ENCODE data around the gene JUP.
A peak's percentile ranks its signal among the peaks of the same experiment; 100 is the strongest.

Gene JUP

GRCh38 chr17:41777574-41778188 lies 8.8 kb downstream of the JUP start:
- peak; percentile 95 for DNase-seq

GRCh38 chr17:41777157-41777573 lies 9.3 kb downstream of the JUP start:
- DNase-seq: peak; percentile 90

DNA sequence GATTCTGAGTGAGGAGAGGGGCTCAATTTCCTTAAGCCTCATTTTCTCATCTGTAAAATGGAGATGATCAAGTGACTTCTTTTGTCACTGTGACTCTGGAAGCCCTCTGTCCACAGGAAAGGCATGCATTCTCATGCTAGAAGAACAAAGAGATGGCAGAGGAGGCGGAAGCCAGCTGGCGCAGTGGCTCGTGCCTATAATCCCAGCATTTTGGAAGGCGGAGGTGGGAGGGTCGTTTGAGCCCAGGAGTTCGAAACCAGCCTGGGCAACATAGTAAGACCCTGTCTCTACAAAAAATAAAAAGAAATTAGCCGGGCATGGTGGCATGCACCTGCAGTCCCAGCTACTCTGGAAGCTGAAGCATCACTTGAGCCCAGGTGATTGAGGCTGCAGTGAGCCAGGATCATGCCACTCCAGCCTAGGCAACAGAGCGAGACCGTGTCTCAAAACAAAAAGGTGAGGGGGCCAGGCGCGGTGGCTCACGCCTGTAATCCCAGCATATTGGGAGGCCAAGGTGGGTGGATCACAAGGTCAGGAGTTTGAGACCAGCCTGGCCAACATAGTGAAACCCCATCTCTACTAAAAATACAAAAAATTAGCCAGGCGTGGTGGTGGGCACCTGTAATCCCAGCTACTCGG lies 10.1 kb downstream of the JUP start:
- DNase-seq: peak; percentile 5

- DNase-seq: no peak
These were observed 10.9 kb downstream of the JUP start for GRCh38 chr17:41775394-41776226.

DNA sequence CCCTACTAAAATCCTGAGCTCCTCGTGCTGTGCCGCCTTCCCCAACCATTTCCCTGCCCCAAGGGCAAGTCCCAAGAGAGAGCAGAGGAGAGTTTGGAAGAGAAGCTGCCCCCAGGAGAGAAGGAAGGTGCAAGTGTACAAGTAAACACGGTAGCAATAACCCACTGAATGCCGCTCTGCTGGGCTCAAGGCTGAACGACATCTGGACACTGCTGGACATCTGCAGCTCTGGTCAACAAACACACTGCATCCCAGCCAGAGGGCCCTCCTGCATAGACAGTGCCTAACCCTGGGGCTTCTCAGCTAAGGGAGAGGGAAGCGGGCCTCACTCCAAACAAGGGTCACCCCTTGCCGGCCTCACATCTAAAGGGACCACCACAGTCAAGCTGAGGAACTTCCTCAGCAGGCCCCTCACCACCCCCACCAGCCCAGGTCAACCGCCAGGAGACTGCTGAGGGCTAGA lies 12.7 kb downstream of the JUP start:
- no peak for DNase-seq

DNA sequence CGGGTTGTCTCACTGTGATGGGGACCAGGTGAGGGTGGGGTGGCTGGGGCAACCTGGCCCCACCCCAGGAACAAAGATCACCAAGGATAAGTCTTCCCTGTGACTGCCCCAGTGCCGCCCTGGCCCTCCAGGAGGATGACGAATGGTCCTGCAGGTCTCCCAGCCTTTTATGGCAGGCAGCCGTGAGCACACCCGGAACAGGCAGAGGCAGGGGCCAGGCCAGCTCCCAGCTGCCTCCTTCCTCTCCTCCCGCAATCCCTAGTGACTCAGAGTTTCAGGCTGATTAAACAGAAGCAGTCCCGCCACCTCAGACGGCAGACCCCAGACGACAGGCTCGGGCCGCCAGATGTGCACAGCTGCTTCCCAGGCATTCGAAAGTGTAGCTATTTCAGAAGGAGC lies 13.3 kb downstream of the JUP start:
- peak; percentile 11 for DNase-seq

DNA sequence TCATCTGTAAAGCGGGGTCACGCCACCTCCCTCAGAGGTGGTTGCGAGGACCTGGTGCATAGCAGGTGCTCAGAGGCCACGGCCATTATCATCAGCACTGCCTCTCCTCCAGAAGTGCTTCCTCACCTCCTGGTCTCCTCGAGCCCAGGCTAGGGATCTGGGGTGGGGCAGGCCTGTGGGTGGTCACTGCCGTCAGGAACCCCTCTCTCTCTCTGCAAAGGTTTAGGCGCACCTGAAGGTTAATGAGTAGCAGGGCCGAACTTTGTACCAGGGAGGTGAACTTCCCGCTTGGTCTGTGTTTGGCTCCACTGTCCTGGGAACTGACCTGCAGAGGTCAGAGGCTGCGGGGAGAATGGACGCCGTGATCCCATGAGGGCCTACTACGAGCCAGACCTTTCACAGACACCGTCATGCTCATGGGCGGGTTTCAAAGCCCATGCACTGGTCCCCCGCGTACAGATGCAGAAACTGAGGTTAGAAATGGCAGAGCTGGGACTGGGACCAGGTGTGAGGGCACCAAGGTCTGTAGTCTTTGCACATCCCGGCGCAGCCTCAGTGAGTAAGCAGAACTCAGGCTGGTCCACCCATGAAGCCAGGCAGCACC lies 13.8 kb downstream of the JUP start:
- DNase-seq: no peak

DNA sequence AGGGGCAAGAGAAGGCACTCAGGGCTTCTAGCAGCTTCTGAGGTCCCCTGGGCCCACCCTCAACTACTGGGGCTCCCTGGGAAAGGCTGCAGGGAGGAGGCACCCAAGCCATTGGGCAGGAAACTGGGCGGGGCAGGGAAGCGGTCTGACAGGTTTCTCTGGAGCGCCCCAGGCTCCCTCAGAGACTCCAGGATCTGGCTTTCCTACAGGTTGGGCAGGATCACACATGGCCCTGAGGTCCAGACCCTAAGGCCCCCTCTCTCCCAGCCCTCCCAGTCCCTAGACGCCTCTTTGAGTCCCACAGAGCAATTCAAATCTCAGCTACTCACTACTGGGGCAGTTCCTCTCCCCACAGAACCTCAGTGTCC lies 14.3 kb downstream of the JUP start:
- DNase-seq: no peak

GRCh38 chr17:41771389-41772206 lies 14.9 kb downstream of the JUP start:
- DNase-seq: no peak

GRCh38 chr17:41769985-41770384 lies 16.5 kb downstream of the JUP start:
- DNase-seq: no peak

GRCh38 chr17:41769346-41769862 lies 17.1 kb downstream of the JUP start:
- DNase-seq: no peak

DNA sequence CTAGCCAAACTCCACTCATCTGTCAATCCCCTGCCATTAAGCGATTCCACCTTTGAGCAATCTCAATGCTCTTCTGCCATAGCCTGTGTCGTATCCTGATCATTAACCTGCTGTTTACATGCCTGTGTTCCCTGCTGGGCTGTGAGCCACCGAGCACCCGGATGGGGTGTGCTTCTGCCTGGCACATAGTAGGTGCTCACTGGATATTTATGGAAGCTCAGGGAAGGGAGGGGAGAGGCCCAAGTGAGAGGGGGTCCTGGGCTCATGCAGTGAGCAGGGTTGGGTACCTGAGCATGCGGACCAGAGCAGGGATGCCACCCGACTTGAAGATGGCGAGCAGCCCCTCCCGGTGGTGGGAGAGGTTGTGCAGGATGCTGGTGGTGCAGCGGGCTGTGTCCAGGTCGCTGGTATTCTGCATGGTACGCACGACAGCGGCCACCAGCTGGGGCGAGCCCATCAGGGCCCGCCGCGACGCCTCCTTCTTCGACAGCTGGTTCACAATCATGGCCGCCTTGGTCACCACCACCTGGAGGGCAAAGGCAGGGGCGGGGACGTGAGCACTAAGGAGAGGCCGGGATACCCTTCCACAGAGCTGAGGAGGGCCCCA lies 17.7 kb downstream of the JUP start:
- no peak for DNase-seq

- no peak for DNase-seq
These were observed 19.0 kb downstream of the JUP start for GRCh38 chr17:41767324-41768042.

GRCh38 chr17:41766135-41766534 lies 20.4 kb downstream of the JUP start:
- DNase-seq: no peak

GRCh38 chr17:41763327-41763726 lies 23.2 kb downstream of the JUP start:
- DNase-seq: no peak

DNA sequence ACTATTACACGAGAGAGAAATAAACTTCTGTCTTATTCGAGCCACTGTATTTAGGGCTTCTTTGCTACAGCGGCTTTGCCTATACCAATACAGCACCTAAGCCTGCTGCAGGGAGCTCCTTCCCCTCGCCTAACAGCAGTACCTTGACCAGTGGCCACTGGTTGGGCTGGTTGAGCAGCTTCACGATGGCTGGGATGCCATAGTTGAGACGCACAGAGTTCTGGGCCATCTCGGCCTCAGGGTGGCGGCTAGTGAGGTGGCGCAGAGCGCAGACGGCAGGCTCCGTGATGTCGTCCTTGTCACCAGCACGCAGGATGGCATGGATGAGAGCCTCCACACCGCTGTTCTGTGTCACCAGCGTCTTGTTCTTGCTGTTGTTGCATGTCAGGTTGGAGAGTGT lies 23.7 kb downstream of the JUP start:
- no peak for DNase-seq

GRCh38 chr17:41762391-41762790 lies 24.1 kb downstream of the JUP start:
- no peak for DNase-seq

DNA sequence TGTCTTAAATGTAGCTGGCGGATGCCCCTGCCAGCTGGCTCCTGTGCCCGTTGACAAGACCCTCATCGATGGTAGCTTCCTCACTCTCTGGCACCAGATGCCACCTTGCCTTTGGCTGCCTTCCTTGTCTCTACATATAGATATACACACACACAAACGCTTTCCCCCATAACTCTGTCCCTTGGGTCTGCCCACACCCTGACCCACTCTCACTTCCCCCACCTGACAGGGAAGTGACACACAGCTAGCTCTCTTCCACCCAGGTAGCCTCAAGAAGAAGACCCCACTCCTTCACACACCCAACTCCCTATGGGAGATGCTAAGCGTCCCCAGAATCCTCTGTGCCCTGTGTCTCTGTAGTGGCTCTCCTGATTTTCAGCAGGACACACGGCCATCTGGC lies 25.6 kb downstream of the JUP start:
- DNase-seq: no peak

GRCh38 chr17:41758601-41759000 lies 27.9 kb downstream of the JUP start:
- DNase-seq: no peak

DNA sequence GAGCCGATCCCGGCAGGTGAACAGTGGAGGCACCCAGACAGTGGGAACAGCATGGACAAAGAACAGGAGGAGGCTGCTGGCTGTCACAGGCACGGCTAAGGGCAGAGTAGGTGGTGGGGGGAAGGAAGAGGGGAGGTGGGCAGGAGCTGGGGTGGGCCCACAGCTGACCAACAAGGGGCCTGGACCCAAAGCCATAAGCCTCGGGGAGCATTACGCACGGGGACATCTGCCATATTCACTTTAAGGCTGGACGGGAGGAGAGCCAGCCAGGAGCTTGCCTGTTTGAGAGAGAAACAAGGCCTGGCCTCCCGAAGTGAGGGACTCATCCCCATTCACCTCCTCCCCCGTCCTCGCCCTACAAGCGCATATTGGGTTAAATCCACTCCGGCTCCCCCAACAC lies 32.4 kb downstream of the JUP start:
- no peak for DNase-seq

- DNase-seq: no peak
These were observed 35.2 kb downstream of the JUP start for GRCh38 chr17:41751288-41751687.
